Fibroblast of skin of back (primary cell): ENCODE measurements around the gene PLCB2.

Source experiments
- DNase-seq: peaks from one replicate; pipeline ENCODE4 v3.0.0-alpha.2; 2013

PLCB2 gene

GRCh38 chr15:40283615-40284300 is 24.0 kb downstream of the PLCB2 start:
- DNase-seq = no peak

GRCh38 chr15:40282869-40283614 is 24.7 kb downstream of the PLCB2 start, which contains the start of gene ANKRD63:
Gene ANKRD63 (minus strand): TSS chr15:40283064. CDS start chr15:40282586, 478 bp downstream.
- peak; percentile 15 for DNase-seq

DNA sequence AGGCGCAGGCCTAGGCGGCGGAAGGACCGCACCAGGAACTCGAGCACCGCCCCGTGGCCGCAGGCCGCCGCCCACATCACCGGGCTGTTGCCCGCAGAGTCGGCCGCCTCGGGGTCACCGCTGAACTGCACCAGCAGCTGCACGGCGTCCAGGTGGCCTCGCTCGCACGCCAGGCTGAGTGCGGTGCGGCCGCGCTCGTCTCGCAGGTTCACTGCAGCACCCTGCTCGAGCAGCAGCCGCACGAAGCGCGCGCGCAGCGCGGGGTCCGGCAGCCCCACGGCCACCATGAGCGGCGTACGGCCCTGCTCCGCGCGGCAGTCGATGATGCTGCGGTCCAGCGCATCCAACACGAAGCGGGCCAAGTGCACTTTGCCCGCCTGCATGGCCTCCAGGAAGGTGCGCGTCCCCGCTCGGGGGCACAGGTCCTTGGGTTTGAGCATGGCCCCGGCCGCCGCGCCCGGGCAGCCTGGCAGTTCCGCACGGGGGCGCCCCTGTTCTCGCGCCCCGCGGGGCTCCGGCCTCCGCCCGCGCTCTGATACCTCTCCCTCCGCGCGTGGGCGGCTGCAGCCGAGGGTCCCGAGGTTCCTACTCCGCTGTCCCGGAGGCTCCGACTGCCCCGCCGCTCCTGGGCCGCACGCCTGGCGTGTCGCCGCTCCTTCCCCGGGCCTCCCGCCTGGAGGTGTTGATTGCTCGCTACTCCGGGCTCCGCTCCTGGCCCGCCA is 25.4 kb downstream of the PLCB2 start:
- peak; percentile 8 for DNase-seq

DNA sequence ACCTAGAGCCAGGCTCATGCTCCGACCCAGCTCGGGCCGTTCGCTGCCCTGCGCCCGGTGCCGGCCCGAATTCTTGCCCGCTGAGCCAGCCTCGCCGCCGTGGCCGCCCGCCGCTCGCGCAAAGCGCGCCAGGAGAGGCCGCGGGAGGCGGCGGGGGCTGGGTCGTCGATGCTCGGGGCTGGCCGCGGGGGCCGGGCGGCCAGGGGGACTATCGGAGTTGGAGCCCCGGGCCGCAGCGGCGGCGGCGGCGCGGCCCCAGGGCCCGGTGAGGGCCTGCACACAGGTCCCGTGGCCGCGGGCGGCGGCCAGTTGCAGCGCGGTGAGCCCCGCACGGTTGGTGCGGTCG is 26.0 kb downstream of the PLCB2 start:
- DNase-seq = no peak

- no peak for DNase-seq
Measured at GRCh38 chr15:40281057-40281800, 26.5 kb downstream of the PLCB2 start.

GRCh38 chr15:40280260-40281056 is 27.3 kb downstream of the PLCB2 start:
- DNase-seq = no peak

DNA sequence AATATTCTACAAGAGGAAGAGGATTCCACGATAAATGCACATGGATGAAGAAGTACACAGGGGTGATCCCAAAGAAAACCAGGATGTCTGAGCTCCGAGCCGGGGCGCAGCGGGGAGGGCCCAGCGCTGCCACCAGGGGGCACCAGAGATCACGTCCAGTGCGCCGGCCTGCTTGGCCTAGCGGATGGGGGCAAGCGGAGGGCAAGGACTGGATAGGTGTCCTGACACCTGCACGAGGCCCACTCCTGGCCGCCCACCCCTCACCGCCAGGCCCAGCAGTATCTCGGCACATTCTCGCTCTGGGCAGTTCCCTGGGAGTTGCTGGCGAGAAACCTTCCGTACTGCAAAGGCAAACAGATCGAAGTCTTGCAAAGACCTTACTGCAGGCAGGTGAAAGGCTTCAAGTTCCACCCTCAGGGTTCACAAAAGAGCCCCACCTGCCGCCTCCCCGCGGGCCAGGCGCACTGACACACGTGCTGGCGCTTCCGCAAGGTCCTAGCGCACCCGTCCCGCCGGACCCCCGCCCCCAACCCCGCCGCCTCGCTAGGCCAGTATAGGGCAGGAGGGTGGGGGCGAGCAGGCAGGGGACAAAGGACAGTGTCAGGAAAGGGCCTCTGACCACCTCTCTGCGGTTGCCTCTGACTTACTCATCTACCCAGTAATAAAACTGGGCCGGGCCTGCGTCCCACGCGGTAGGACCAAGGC is 28.1 kb downstream of the PLCB2 start:
- peak; percentile 37 for DNase-seq

- DNase-seq = no peak
Measured at GRCh38 chr15:40278026-40278425, 29.7 kb downstream of the PLCB2 start.

GRCh38 chr15:40277471-40277870 is 30.3 kb downstream of the PLCB2 start:
- no peak for DNase-seq

- DNase-seq = no peak
Measured at GRCh38 chr15:40276927-40277326, 30.8 kb downstream of the PLCB2 start.

- no peak for DNase-seq
Measured at GRCh38 chr15:40275954-40276353, 31.8 kb downstream of the PLCB2 start.

- no peak for DNase-seq
Measured at GRCh38 chr15:40275523-40275922, 32.2 kb downstream of the PLCB2 start.

DNA sequence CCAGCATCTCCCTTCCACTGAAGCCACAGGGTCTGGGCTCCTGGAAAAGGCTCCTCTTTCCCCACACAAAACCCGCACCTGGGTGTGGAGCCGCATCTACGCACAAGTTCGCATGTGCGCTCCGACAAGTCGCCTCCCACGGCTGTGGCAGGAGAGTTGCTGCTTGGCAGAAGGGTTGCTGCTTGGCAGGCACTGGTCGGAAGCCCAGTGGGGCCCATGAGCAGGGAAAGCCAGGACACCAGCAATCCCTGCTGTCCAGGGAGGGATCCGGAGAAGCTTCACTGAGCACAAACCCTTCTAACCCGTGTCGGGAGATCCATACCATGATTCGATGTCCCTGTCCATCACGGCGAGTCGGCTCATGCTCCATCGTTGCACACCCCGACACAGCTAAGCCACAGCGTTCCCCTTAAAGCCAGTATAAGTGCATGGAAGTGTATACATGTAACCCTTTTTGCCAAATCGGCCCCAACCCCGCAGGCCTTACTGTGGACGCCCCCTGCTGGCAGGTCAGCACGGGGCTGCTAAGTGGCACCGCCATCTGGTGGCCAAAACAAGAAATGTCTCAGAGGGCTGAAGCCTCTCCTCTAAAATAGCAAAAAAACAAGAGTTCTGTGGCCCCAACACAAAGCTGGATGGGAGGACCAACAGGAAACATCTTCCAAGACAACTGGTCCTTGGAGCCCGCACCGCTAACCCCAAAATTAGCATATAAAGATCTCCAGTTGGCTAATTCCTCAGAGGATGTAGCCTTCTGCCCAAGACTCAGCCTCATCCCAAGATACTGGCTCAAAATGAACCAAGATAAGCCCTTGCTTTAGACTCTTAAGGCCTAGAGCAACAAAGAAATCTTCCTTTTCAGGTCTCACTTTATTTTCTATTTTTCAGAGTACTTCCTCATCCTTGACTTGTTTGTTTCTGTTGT is 33.1 kb downstream of the PLCB2 start:
- DNase-seq = peak; percentile 70

GRCh38 chr15:40273428-40273827 is 34.3 kb downstream of the PLCB2 start:
- no peak for DNase-seq

GRCh38 chr15:40272485-40273056 is 35.2 kb downstream of the PLCB2 start:
- DNase-seq = no peak

DNA sequence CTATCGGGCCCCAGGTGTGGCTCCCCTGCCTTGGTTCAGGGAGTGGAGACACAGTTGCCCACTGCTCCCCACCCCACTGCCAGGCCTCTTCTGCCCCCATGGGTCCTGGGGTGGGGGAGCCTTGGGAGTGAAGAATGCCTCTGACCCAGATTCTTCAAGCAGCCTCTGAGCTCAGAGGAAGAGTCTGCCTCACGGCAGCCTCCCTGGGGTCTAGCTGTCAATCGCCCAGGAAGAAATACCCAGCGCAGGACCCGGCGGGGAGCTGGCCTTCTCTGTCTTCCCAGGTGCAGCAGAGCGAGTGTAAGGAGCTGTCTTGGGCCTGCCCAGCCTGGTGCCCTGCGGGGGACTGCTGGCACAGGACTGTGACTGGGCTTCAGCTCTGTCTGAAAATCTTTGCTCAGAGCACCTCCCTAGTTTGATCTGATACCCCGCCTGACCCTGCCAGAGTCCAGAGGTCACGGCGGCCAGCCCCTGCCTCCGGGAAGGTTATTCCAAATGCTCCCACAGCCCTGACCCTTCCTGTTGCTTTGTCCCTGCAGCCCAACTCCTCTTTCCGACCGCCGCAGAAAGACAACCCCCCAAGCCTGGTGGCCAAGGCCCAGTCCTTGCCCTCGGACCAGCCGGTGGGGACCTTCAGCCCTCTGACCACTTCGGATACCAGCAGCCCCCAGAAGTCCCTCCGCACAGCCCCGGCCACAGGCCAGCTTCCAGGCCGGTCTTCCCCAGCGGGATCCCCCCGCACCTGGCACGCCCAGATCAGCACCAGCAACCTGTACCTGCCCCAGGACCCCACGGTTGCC is 35.9 kb downstream of the PLCB2 start:
- DNase-seq = no peak

DNA sequence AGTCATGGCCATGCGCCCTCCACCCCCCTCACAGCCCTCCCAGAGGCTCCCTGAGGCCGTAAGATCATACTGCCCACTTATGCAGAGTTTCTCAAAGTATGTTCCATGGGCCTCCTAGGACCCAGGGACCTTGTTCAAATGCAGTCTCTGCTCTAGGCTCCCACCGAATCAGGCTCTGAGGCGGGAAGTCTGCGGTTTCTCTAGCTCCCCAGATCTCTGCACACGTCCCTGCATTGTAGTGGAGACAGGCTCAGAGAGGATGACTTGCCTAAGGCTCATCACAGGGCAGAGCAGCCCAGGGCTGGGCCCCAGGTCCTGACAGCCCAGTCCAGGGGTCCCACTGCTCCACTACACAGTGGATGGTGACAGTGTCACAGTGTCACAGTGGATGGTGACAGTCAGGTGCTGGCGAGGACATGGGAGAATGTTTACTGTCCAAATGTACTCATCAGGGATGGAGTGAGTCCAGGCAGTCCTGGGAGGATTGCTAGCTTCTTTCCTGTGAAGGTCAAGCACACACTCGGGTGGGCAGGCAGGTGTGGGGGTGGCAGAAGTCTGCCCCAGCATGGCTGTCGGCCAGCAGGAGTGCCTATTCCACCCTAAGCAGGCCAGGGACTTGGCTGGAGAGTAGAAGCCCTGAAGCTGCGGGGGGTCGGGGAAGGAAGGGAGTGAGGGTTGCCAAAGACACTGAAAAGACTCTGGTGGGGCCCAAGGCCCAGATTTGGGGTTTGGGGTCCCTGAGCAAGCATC is 37.3 kb downstream of the PLCB2 start:
- DNase-seq = no peak

DNA sequence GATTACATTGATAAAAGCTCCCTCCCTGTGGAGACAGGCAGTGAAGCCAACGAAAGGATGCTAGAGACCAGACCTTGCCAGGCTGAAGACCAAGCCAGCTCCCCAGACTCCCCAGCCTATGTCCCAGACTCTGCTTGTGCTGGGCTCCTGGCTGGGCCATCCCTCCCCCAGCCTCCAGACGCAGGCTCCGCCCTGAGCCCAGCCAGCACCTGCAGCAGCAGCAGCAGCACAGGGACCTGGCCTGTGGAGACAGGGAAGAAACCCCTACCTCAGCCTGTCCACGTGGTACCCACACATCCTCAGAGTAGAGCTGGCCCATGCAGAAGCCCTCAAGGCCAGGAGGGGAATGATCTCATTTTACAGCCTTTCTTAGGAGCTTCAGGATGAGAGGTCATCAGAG is 38.1 kb downstream of the PLCB2 start:
- no peak for DNase-seq
